Calu3 (cell line): ENCODE results near the gene TPK1. TPM values are rescaled to one million over a fixed set of nuclear protein-coding genes. Genes with fewer than 3 reads are reported as not detected.

Experiments
- BruUV-seq: library from RNA; stranded (reverse); fragments of 400-500 nt; replicated peaks from 2 replicates; lab custom pipeline; 2021; lab: Mats Ljungman, UMichigan
- CTCF ChIA-PET: fragments of 300-600 bp; sonication (Branson Sonifier 250); formaldehyde crosslinking; loops from one replicate; lab custom pipeline; 2022; ENCODE audit warnings: antibody characterized with exemption; lab: Charles Lee
- DNase-seq: peaks from one replicate; pipeline ENCODE4 v3.0.0; 2022
- H3K27ac Mint-ChIP-seq: one replicate; pipeline ENCODE4 v1.8.0; 2022; ENCODE audit warnings: mixed read lengths; ENCODE audit not compliant: unreplicated experiment
- H3K27me3 Mint-ChIP-seq: one replicate; pipeline ENCODE4 v1.8.0; 2022; ENCODE audit warnings: mixed read lengths; ENCODE audit not compliant: unreplicated experiment
- H3K36me3 Mint-ChIP-seq: one replicate; pipeline ENCODE4 v1.8.0; 2022; ENCODE audit warnings: mild to moderate bottlenecking, moderate library complexity, mixed read lengths; ENCODE audit not compliant: insufficient read depth, unreplicated experiment
- H3K4me1 Mint-ChIP-seq: one replicate; pipeline ENCODE4 v1.8.0; 2022; ENCODE audit warnings: mild to moderate bottlenecking, low read depth, mixed read lengths; ENCODE audit not compliant: unreplicated experiment
- H3K4me3 Mint-ChIP-seq: one replicate; pipeline ENCODE4 v1.8.0; 2022; ENCODE audit warnings: mild to moderate bottlenecking, low read depth, moderate library complexity, mixed read lengths; ENCODE audit not compliant: unreplicated experiment
- H3K9me3 Mint-ChIP-seq: one replicate; pipeline ENCODE4 v1.8.0; 2022; ENCODE audit warnings: low read depth, mixed read lengths; ENCODE audit not compliant: unreplicated experiment
- intact Hi-C: fragments of 100-400 bp; cut with micrococcal nuclease; formaldehyde crosslinking; loops from one replicate; pipeline ENCODE4 v1.10.0; 2022; ENCODE audit not compliant: unreplicated experiment
- total RNA-seq: library from RNA; stranded (reverse); gene quantifications from 2 replicates; pipeline ENCODE4 v1.2.3, GENCODE V29; 2022
- TF ChIP-seq, protein P1 (sequence below): fragments of 200-600 bp; IDR thresholded peaks from one replicate; pipeline ENCODE4 v1.8.0; 2022; ENCODE audit warnings: antibody characterized with exemption; ENCODE audit not compliant: unreplicated experiment

Gene TPK1
- total RNA-seq, 1 experiment from 2014 or later: 13.2 TPM

DNA sequence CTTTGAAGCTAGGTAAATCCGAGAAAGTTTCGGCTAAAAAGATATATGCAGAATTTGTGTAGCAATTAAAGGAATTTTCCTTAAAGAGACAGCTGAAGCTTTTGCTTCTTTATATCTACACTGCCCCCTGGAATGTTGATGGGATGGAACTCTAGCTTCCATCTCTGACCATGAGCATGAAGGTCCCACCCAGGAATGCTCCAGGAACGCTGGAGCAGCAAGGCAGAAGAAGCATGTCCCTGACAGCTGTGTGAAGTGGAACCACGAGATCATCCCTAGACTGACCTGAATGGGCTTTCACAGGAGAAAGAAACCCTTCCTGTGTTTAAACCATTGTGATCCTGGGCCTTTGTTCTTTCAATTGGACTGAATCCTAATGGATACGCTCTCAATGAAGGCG, 332.6 kb downstream of the TPK1 start:
- no peak overlapping the region for H3K27ac Mint-ChIP-seq
- no TSS peak for BruUV-seq
- no peaks in the 10 kb centered on the region for H3K27me3 Mint-ChIP-seq
- H3K36me3 Mint-ChIP-seq: no peaks in the 10 kb centered on the region
- no peak for DNase-seq
- H3K9me3 Mint-ChIP-seq: no peaks in the 10 kb centered on the region
- no peak overlapping the region for H3K4me3 Mint-ChIP-seq
- CTCF ChIA-PET: no interaction called here
- H3K4me1 Mint-ChIP-seq: no peaks in the 10 kb centered on the region
- intact Hi-C loops: no loop called here
- TF ChIP-seq, protein P1, sequence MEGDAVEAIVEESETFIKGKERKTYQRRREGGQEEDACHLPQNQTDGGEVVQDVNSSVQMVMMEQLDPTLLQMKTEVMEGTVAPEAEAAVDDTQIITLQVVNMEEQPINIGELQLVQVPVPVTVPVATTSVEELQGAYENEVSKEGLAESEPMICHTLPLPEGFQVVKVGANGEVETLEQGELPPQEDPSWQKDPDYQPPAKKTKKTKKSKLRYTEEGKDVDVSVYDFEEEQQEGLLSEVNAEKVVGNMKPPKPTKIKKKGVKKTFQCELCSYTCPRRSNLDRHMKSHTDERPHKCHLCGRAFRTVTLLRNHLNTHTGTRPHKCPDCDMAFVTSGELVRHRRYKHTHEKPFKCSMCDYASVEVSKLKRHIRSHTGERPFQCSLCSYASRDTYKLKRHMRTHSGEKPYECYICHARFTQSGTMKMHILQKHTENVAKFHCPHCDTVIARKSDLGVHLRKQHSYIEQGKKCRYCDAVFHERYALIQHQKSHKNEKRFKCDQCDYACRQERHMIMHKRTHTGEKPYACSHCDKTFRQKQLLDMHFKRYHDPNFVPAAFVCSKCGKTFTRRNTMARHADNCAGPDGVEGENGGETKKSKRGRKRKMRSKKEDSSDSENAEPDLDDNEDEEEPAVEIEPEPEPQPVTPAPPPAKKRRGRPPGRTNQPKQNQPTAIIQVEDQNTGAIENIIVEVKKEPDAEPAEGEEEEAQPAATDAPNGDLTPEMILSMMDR: no peak

DNA sequence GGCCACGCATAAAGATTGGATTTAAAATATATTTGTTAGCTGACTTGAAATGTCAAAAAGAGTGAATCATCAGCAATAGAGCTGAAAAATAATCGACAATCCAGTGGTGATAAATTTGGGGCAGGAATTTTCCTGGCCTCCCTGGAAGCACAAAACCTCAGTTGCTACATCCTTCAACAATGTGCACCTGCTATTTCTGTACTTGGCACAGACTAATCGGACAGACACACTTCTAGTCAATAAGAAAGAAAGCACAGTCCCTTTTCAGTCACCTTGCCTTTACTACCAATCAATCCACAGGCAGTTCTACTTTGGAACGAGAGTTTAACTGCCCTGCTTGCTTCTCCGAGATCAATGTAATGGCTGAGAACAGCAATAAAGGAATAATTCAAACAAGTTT, 335.6 kb downstream of the TPK1 start:
- no peak overlapping the region for H3K27ac Mint-ChIP-seq

DNA sequence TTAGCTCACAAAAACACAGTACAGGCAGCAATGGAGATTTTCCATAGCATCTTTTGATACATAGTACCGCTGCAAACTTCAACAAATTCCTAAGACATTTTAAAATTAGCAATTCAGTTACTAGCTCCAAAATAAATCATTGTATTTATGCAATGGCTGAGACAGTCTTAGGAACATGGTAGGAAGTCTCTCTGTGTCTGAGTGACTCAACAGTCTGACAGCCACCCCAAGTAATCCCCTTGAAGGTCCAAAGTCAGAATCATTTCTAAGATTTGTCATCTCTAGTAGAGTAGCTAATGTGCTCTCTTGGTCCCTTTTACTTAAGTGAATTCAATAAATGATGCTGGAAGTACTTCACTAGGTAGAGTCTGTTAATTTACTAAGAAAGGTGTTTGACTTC, 338.6 kb downstream of the TPK1 start:
- DNase-seq: no peak
- BruUV-seq: no TSS peak
- Mint-ChIP-seq H3K4me3 (no peak overlapping the region), H3K36me3 (no peaks in the 10 kb centered on the region), H3K9me3 (no peaks in the 10 kb centered on the region), H3K4me1 (no peaks in the 10 kb centered on the region), H3K27me3 (no peaks in the 10 kb centered on the region), H3K27ac (no peak overlapping the region)
- intact Hi-C loops: no loop called here
- TF ChIP-seq, protein P1: no peak
- CTCF ChIA-PET: no interaction called here

More for the DNA sequence above, 335.6 kb downstream of the TPK1 start:
- no peak for DNase-seq
- CTCF ChIA-PET: no interaction called here
- no peaks in the 10 kb centered on the region for H3K9me3 Mint-ChIP-seq
- no peaks in the 10 kb centered on the region for H3K27me3 Mint-ChIP-seq
- H3K4me1 Mint-ChIP-seq: no peaks in the 10 kb centered on the region
- BruUV-seq: no TSS peak
- intact Hi-C loops: no loop called here
- TF ChIP-seq, protein P1: no peak
- no peak overlapping the region for H3K4me3 Mint-ChIP-seq
- no peaks in the 10 kb centered on the region for H3K36me3 Mint-ChIP-seq

DNA sequence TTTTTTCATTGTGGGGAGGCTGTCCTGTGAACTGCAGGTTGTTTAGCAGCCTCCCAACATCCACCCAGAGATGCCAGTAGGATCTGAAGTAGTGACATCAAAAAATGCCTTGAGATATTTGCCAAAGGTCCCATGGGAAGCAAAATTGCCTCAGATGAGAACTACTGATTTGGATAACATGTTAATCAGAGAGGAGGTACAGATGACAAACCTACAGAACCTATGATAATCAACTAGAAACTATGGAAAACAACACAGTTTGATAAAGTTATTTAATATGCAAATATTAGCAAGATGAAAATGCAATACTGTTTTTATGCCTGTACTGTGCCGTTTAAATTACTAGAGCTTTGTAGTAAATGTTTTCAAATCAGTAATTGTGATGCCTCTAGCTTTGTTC, 341.5 kb downstream of the TPK1 start:
- CTCF ChIA-PET: no interaction called here

More for the DNA sequence above, 341.5 kb downstream of the TPK1 start:
- TF ChIP-seq, protein P1: no peak
- Mint-ChIP-seq H3K36me3 (no peaks in the 10 kb centered on the region), H3K9me3 (no peaks in the 10 kb centered on the region), H3K27ac (no peak overlapping the region), H3K4me3 (no peak overlapping the region), H3K4me1 (no peaks in the 10 kb centered on the region), H3K27me3 (no peaks in the 10 kb centered on the region)
- DNase-seq: no peak
- BruUV-seq: no TSS peak
- intact Hi-C loops: no loop called here
